ACC112 (cell line): ENCODE data around the gene CCDC38.
"Not testable (repeated sequence)": the region's sequence is repeated elsewhere in the genome, so short reads cannot be mapped to it uniquely, and the experiment has no call there.

Experiments used
- H2AFZ ChIP-seq: fragments of 200-600 bp; sonication (generic); one replicate; pipeline ENCODE4 v1.6.0; 2017; ENCODE audit warnings: antibody characterized with exemption, low read length; ENCODE audit not compliant: unreplicated experiment
- H3K27ac ChIP-seq: fragments of 200-600 bp; sonication (generic); 2 replicates; pipeline ENCODE4 v1.5.1; 2014; ENCODE audit warnings: low read depth, mild to moderate bottlenecking, antibody characterized with exemption, low read length, moderate library complexity
- H3K27me3 ChIP-seq: fragments of 200-600 bp; sonication (generic); 2 replicates; pipeline ENCODE4 v1.6.1; 2014; ENCODE audit warnings: mild to moderate bottlenecking, antibody characterized with exemption, low read length, moderate library complexity, mixed read lengths; ENCODE audit not compliant: insufficient read depth
- H3K36me3 ChIP-seq: fragments of 200-600 bp; sonication (generic); 2 replicates; pipeline ENCODE4 v1.6.1; 2016; ENCODE audit warnings: mild to moderate bottlenecking, antibody characterized with exemption, low read length, moderate library complexity, mixed read lengths; ENCODE audit not compliant: insufficient read depth
- H3K4me1 ChIP-seq: fragments of 200-600 bp; sonication (generic); one replicate; pipeline ENCODE4 v1.6.1; 2016; ENCODE audit warnings: low read length, mixed read lengths; ENCODE audit not compliant: insufficient read depth, unreplicated experiment, control insufficient read depth
- H3K4me3 ChIP-seq: fragments of 200-600 bp; sonication (generic); 2 replicates; pipeline ENCODE4 v1.5.1; 2014; ENCODE audit warnings: mild to moderate bottlenecking, low read depth, low read length
- H3K79me2 ChIP-seq: fragments of 200-600 bp; sonication (generic); one replicate; pipeline ENCODE4 v1.6.0; 2016; ENCODE audit warnings: low read length; ENCODE audit not compliant: control insufficient read depth, unreplicated experiment, insufficient read depth

CCDC38 gene

GRCh38 chr12:95859344-95859816 is 83.0 kb downstream of the CCDC38 start:
- H3K4me3 ChIP-seq: peak overlapping the region; percentile 84
- peaks cover 3% of the 10 kb centered on the region for H3K4me1 ChIP-seq
- peaks cover 53% of the 10 kb centered on the region for H3K79me2 ChIP-seq
- H3K36me3 ChIP-seq: peaks cover 35% of the 10 kb centered on the region
- H3K27ac ChIP-seq: peak overlapping the region; percentile 54
- peaks cover 2% of the 10 kb centered on the region; the same call in 1 of the 2 replicates for H3K27me3 ChIP-seq
- peak overlapping the region; percentile 68 for H2AFZ ChIP-seq

- Histone ChIP-seq H3K4me1 (peaks cover 3% of the 10 kb centered on the region), H2AFZ (peak within 1 kb of the TSS; percentile 100), H3K79me2 (peaks cover 48% of the 10 kb centered on the region), H3K36me3 (peaks cover 28% of the 10 kb centered on the region), H3K27ac (peak within 1 kb of the TSS; percentile 54), H3K27me3 (peaks cover 7% of the 10 kb centered on the region; the same call in 1 of the 2 replicates), H3K4me3 (peak within 1 kb of the TSS; percentile 84)
Observed at GRCh38 chr12:95858451-95859343, 83.7 kb downstream of the CCDC38 start, which contains the start of gene SNRPF. SNRPF (plus strand) TSS chr12:95858952; CDS start chr12:95859074, 122 bp downstream.

GRCh38 chr12:95857799-95858198 is 84.6 kb downstream of the CCDC38 start:
- Histone ChIP-seq H2AFZ (peak overlapping the region; percentile 100), H3K27ac (no peak overlapping the region), H3K4me1 (peaks cover 3% of the 10 kb centered on the region)

GRCh38 chr12:95857156-95857555 is 85.3 kb downstream of the CCDC38 start:
- peaks cover 3% of the 10 kb centered on the region for H3K4me1 ChIP-seq
- peaks cover 33% of the 10 kb centered on the region for H3K79me2 ChIP-seq
- peaks cover 13% of the 10 kb centered on the region; the same call in 1 of the 2 replicates for H3K27me3 ChIP-seq
- no peak overlapping the region for H3K4me3 ChIP-seq
- peaks cover 13% of the 10 kb centered on the region for H3K36me3 ChIP-seq
- H2AFZ ChIP-seq: peak overlapping the region; percentile 18
- no peak overlapping the region for H3K27ac ChIP-seq

More at GRCh38 chr12:95857799-95858198, 84.6 kb downstream of the CCDC38 start:
- peak overlapping the region; percentile 84 for H3K4me3 ChIP-seq
- peaks cover 19% of the 10 kb centered on the region for H3K36me3 ChIP-seq
- peaks cover 39% of the 10 kb centered on the region for H3K79me2 ChIP-seq
- peaks cover 13% of the 10 kb centered on the region; the same call in 1 of the 2 replicates for H3K27me3 ChIP-seq

GRCh38 chr12:95852133-95852532 is 90.3 kb downstream of the CCDC38 start:
- no peak overlapping the region for H3K27ac ChIP-seq
- no peak overlapping the region for H2AFZ ChIP-seq
- H3K27me3 ChIP-seq: peaks cover 13% of the 10 kb centered on the region; the same call in 1 of the 2 replicates
- H3K36me3 ChIP-seq: no peaks in the 10 kb centered on the region
- H3K4me3 ChIP-seq: no peak overlapping the region
- no peaks in the 10 kb centered on the region for H3K79me2 ChIP-seq
- no peaks in the 10 kb centered on the region for H3K4me1 ChIP-seq

- Histone ChIP-seq H3K4me1 (no peaks in the 10 kb centered on the region), H2AFZ (no peak overlapping the region), H3K36me3 (no peaks in the 10 kb centered on the region), H3K27me3 (peaks cover 13% of the 10 kb centered on the region; the same call in 1 of the 2 replicates), H3K79me2 (no peaks in the 10 kb centered on the region), H3K27ac (no peak overlapping the region), H3K4me3 (no peak overlapping the region)
Observed at GRCh38 chr12:95851606-95852005, 90.8 kb downstream of the CCDC38 start.

- Histone ChIP-seq H3K27ac (no peak overlapping the region), H3K36me3 (no peaks in the 10 kb centered on the region), H3K79me2 (no peaks in the 10 kb centered on the region), H2AFZ (peak overlapping the region; percentile 45), H3K4me3 (no peak overlapping the region), H3K27me3 (peaks cover 20% of the 10 kb centered on the region), H3K4me1 (no peaks in the 10 kb centered on the region)
Observed at GRCh38 chr12:95848575-95849388, 93.6 kb downstream of the CCDC38 start.

GRCh38 chr12:95842426-95842825 is 100.0 kb downstream of the CCDC38 start:
- H3K4me1 ChIP-seq, H3K36me3 ChIP-seq, H3K27ac ChIP-seq, H3K79me2 ChIP-seq: not testable (repeated sequence)
- Histone ChIP-seq H3K27me3 (peaks cover 15% of the 10 kb centered on the region), H2AFZ (peak overlapping the region; percentile 43), H3K4me3 (peak overlapping the region; percentile 62)

GRCh38 chr12:95838125-95838524 is 104.3 kb downstream of the CCDC38 start:
- no peaks in the 10 kb centered on the region for H3K79me2 ChIP-seq
- H2AFZ ChIP-seq: no peak overlapping the region
- H3K36me3 ChIP-seq: no peaks in the 10 kb centered on the region
- H3K27ac ChIP-seq: no peak overlapping the region
- peaks cover 7% of the 10 kb centered on the region for H3K27me3 ChIP-seq
- no peak overlapping the region for H3K4me3 ChIP-seq
- peaks cover 19% of the 10 kb centered on the region for H3K4me1 ChIP-seq

- Histone ChIP-seq H3K27me3 (peaks cover 12% of the 10 kb centered on the region), H3K79me2 (no peaks in the 10 kb centered on the region), H3K27ac (no peak overlapping the region), H3K36me3 (no peaks in the 10 kb centered on the region), H3K4me1 (peaks cover 19% of the 10 kb centered on the region), H2AFZ (no peak overlapping the region), H3K4me3 (peak overlapping the region; percentile 17; the same call in 1 of the 2 replicates)
Observed at GRCh38 chr12:95837240-95838038, 105.0 kb downstream of the CCDC38 start.
